NT2/D1 (cell line): ENCODE measurements around the gene PDE4B.

Experiments used
- DNase-seq: peaks from one replicate; pipeline ENCODE4 v3.0.0-alpha.2; 2011; ENCODE audit warnings: low read depth, low spot score
- H3K27me3 ChIP-seq: 2 replicates; pipeline ENCODE4 v1.6.0; 2011; ENCODE audit warnings: mild to moderate bottlenecking; ENCODE audit not compliant: insufficient read length, insufficient read depth
- H3K36me3 ChIP-seq: 2 replicates; pipeline ENCODE4 v1.6.1; 2011; ENCODE audit warnings: mild to moderate bottlenecking, low read length, mixed read lengths; ENCODE audit not compliant: insufficient read depth, insufficient read length
- H3K4me1 ChIP-seq: 2 replicates; pipeline ENCODE4 v1.5.1; 2011; ENCODE audit not compliant: insufficient read depth, insufficient read length
- H3K4me3 ChIP-seq: 2 replicates; pipeline ENCODE4 v1.5.1; 2011; ENCODE audit warnings: low read depth; ENCODE audit not compliant: insufficient read length
- H3K9ac ChIP-seq: 2 replicates; pipeline ENCODE4 v1.6.0; 2011; ENCODE audit warnings: low read depth; ENCODE audit not compliant: insufficient read length
- H3K9me3 ChIP-seq: 2 replicates; pipeline ENCODE4 v1.5.1; 2011; ENCODE audit warnings: mild to moderate bottlenecking, low read length; ENCODE audit not compliant: insufficient read depth
- SUZ12 ChIP-seq: IDR thresholded peaks from 2 replicates; pipeline ENCODE4 v1.6.1; 2011; ENCODE audit not compliant: insufficient read length, insufficient read depth; ENCODE audit errors: extremely low read depth
- YY1 ChIP-seq: IDR thresholded peaks from 2 replicates; pipeline ENCODE4 v1.6.1; 2011; ENCODE audit not compliant: insufficient read length, insufficient read depth
- ZNF274 ChIP-seq: IDR thresholded peaks from 2 replicates; pipeline ENCODE4 v1.6.1; 2011; ENCODE audit warnings: mild to moderate bottlenecking, low read depth, low read length

The PDE4B gene

GRCh38 chr1:66354311-66355201, 561.9 kb downstream of the PDE4B start:
- no peaks in the 10 kb centered on the region for H3K36me3 ChIP-seq
- H3K9ac ChIP-seq, result no peak overlapping the region
- no peaks in the 10 kb centered on the region for H3K4me1 ChIP-seq
- no peak for TF ChIP-seq YY1
- TF ChIP-seq ZNF274, result no peak
- TF ChIP-seq SUZ12, result no peak
- no peak overlapping the region for H3K4me3 ChIP-seq
- H3K27me3 ChIP-seq, result no peaks in the 10 kb centered on the region
- no peak for DNase-seq
- no peaks in the 10 kb centered on the region for H3K9me3 ChIP-seq

- no peaks in the 10 kb centered on the region for H3K36me3 ChIP-seq
- H3K27me3 ChIP-seq, result no peaks in the 10 kb centered on the region
- TF ChIP-seq ZNF274, result no peak
- TF ChIP-seq SUZ12, result no peak
- no peak for TF ChIP-seq YY1
- no peak for DNase-seq
- H3K4me3 ChIP-seq, result no peak overlapping the region
- no peak overlapping the region for H3K9ac ChIP-seq
- no peaks in the 10 kb centered on the region for H3K9me3 ChIP-seq
- no peaks in the 10 kb centered on the region for H3K4me1 ChIP-seq
Observed at GRCh38 chr1:66355756-66356155, 563.1 kb downstream of the PDE4B start.

- H3K27me3 ChIP-seq, result no peaks in the 10 kb centered on the region
- DNase-seq, result no peak
- no peak overlapping the region for H3K4me3 ChIP-seq
- H3K36me3 ChIP-seq, result no peaks in the 10 kb centered on the region
- no peak overlapping the region for H3K9ac ChIP-seq
- TF ChIP-seq SUZ12 (no peak), YY1 (no peak)
- H3K9me3 ChIP-seq, result no peaks in the 10 kb centered on the region
- no peaks in the 10 kb centered on the region for H3K4me1 ChIP-seq
Observed at GRCh38 chr1:66356605-66357004, 563.9 kb downstream of the PDE4B start.

GRCh38 chr1:66357021-66357420, 564.3 kb downstream of the PDE4B start:
- DNase-seq, result no peak
- no peaks in the 10 kb centered on the region for H3K4me1 ChIP-seq
- H3K27me3 ChIP-seq, result no peaks in the 10 kb centered on the region
- H3K9ac ChIP-seq, result no peak overlapping the region
- no peak overlapping the region for H3K4me3 ChIP-seq
- no peaks in the 10 kb centered on the region for H3K9me3 ChIP-seq
- no peak for TF ChIP-seq ZNF274
- TF ChIP-seq YY1, result no peak
- TF ChIP-seq SUZ12, result no peak
- no peaks in the 10 kb centered on the region for H3K36me3 ChIP-seq

- Histone ChIP-seq H3K4me3 (no peak overlapping the region), H3K36me3 (no peaks in the 10 kb centered on the region), H3K27me3 (no peaks in the 10 kb centered on the region), H3K9ac (no peak overlapping the region), H3K4me1 (no peaks in the 10 kb centered on the region), H3K9me3 (no peaks in the 10 kb centered on the region)
- DNase-seq, result no peak
- no peak for TF ChIP-seq YY1
- no peak for TF ChIP-seq ZNF274
- TF ChIP-seq SUZ12, result no peak
Observed at GRCh38 chr1:66357478-66358197, 564.9 kb downstream of the PDE4B start.

- DNase-seq, result no peak
- no peak overlapping the region for H3K9ac ChIP-seq
- H3K4me3 ChIP-seq, result no peak overlapping the region
- H3K9me3 ChIP-seq, result no peaks in the 10 kb centered on the region
- H3K4me1 ChIP-seq, result no peaks in the 10 kb centered on the region
- H3K36me3 ChIP-seq, result no peaks in the 10 kb centered on the region
- no peaks in the 10 kb centered on the region for H3K27me3 ChIP-seq
- no peak for TF ChIP-seq SUZ12
- TF ChIP-seq ZNF274, result no peak
- no peak for TF ChIP-seq YY1
Observed at GRCh38 chr1:66359269-66359668, 566.6 kb downstream of the PDE4B start.

GRCh38 chr1:66359815-66360214, 567.1 kb downstream of the PDE4B start:
- TF ChIP-seq YY1 (no peak), ZNF274 (no peak), SUZ12 (no peak)
- H3K27me3 ChIP-seq, result no peaks in the 10 kb centered on the region
- no peak overlapping the region for H3K9ac ChIP-seq
- H3K36me3 ChIP-seq, result no peaks in the 10 kb centered on the region
- no peaks in the 10 kb centered on the region for H3K4me1 ChIP-seq
- no peak for DNase-seq
- H3K4me3 ChIP-seq, result no peak overlapping the region
- no peaks in the 10 kb centered on the region for H3K9me3 ChIP-seq
